ENCODE measurements around the gene CNIH1. TPM values are rescaled to one million over a fixed set of nuclear protein-coding genes. Genes with fewer than 3 reads are reported as not detected.
A peak's percentile ranks its signal among the peaks of the same experiment; 100 is the strongest.

Gene CNIH1
- total RNA-seq, 3 donors from 2014 or later, result 99.9 to 115 (median 101) TPM

DNA sequence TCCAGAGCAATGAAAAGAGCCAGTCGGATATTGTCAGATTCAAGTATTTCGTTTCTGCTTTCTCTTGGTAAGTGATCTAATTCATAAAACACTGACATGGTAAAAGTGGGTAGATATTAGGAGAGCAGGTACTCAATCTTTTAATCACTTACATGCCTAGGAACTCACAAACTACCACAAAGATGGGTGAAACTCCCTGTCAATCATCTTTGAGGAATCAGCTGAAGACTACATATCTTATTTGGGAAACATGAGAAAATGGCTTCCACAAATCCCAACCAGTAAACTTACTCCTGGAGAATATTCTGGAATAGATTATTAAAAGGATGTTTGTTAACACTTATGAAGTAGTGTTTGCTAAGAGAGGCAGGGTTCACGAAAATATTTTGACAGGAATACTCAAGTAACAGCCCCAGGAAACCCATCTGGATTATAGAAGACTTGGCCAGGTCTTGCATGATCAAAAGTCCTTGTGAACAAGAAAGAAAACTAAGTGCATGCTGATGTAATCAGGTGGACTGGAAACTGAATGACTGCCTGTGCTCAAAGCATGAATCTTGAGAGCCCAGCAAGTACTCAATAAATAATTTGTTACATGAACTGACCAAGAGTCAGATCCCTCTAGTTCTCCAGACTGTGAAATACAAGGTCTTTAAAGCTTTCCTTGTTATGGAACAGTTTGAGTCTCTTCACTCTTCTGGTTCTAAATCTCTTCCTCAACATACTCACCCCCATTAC is 15.5 kb downstream of the CNIH1 start:
- Histone ChIP-seq H3K4me3 (no peak overlapping the region), H3K4me1 (ENCODE audit: low read depth) (peaks cover 12% of the 10 kb centered on the region), H3K9me3 (no peaks in the 10 kb centered on the region), H3K36me3 (ENCODE audit: low read depth) (no peaks in the 10 kb centered on the region)
- DNase-seq (no peak), ATAC-seq (no peak)
- TF ChIP-seq, protein P1, sequence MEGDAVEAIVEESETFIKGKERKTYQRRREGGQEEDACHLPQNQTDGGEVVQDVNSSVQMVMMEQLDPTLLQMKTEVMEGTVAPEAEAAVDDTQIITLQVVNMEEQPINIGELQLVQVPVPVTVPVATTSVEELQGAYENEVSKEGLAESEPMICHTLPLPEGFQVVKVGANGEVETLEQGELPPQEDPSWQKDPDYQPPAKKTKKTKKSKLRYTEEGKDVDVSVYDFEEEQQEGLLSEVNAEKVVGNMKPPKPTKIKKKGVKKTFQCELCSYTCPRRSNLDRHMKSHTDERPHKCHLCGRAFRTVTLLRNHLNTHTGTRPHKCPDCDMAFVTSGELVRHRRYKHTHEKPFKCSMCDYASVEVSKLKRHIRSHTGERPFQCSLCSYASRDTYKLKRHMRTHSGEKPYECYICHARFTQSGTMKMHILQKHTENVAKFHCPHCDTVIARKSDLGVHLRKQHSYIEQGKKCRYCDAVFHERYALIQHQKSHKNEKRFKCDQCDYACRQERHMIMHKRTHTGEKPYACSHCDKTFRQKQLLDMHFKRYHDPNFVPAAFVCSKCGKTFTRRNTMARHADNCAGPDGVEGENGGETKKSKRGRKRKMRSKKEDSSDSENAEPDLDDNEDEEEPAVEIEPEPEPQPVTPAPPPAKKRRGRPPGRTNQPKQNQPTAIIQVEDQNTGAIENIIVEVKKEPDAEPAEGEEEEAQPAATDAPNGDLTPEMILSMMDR (IDR thresholded peaks at IDR 0.05), result no peak
- intact Hi-C loops (cut with DNase I, micrococcal nuclease), result no loop called here

DNA sequence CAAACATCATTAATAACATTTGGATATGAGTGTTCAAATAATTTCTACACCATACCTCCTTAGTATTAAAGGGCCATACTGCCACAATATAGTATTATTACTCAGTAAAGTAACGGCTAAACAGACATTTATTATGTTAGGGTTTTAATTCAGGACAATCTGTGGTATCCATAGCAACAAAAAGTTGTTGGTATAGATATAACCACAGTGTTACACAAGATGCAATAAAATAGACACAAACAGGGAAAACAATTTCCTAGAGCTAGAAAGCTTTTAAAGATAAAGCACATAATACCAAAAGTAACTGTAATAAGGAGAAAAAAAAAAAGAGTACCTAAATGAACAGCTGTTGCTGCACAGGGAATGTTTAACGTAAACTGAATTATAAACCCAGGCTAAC is 16.1 kb downstream of the CNIH1 start:
- no peaks in the 10 kb centered on the region for H3K9me3 ChIP-seq
- DNase-seq (no peak), ATAC-seq (peak; percentile 73)
- no peak overlapping the region for H3K4me3 ChIP-seq
- TF ChIP-seq, protein P1 (IDR thresholded peaks at IDR 0.05), result no peak
- peaks cover 12% of the 10 kb centered on the region for H3K4me1 ChIP-seq (ENCODE audit: low read depth)
- intact Hi-C loops (cut with DNase I, micrococcal nuclease), result no loop called here
- no peaks in the 10 kb centered on the region for H3K36me3 ChIP-seq (ENCODE audit: low read depth)

DNA sequence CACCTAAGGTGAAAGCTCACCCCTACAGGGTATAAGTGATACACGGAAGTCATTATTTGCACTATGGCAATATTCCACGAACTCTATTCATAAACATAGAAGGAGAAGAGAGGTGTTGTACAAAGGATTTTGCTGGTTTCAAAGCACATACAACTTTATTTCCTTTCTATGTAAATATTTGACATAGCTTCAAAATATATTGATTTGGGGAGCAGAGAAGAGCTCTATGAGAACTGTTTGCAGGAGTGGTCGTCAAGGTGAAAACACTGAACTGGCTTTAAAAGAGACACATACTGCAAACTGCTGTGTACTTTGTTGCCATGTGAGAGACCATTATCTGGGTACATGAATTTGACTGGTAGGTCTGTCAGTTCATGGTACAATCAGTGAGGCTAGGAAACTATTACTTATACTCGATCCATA is 16.7 kb downstream of the CNIH1 start:
- Histone ChIP-seq H3K9me3 (no peaks in the 10 kb centered on the region), H3K4me3 (no peak overlapping the region), H3K4me1 (ENCODE audit: low read depth) (peaks cover 12% of the 10 kb centered on the region), H3K36me3 (ENCODE audit: low read depth) (no peaks in the 10 kb centered on the region)
- DNase-seq (no peak), ATAC-seq (peak; percentile 74)
- TF ChIP-seq, protein P1 (IDR thresholded peaks at IDR 0.05), result no peak
- intact Hi-C loops (cut with DNase I, micrococcal nuclease), result no loop called here

DNA sequence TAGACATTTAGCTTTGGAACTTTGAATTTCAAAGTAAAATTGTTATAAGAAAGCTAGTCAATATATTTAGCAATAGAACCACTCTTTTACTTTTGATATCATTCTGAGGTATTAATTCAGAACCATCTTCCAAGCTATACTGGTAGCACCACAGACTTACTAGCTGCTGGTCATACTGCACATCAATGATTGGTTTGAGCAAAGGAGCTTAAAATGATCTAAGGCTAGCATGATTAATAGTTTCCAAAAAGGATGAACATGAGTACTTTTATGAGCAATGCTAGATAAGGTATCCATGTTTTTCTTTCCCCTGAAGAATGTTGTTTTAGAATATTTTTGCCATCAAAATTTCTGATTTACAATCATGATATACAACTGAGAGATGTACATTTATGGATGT is 17.2 kb downstream of the CNIH1 start:
- no peak for ATAC-seq
- intact Hi-C loops (cut with DNase I, micrococcal nuclease), result no loop called here

DNA sequence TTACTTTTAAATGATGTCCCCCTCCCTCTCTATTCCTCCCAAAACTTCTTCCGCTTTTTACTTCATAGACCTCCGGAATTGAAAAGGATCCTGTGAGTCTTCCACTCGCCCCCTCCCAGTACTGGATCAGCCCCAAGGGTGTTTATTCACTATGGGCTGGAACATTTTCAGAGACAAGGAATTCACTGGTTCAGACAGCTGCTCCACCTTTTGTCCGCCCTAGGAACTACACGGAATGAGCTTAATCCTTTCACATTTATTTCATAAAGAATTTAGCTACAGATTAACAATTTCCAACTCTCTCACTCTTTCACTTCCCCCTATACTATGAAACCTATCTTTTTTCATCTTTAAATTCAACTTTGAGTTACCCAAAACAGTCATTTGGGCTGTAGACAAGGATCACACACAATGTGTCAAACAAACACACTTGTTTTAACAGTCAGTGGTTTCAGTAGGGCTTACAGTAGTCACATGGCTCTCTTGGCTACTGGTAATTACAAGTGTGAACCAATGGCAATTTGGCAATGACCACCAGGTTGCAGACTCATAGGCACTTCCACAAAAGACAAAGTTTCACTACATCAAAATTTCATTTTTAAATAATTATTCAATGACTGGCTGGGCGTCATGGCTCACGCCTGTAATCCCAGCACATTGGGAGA is 20.6 kb downstream of the CNIH1 start:
- TF ChIP-seq, protein P1 (IDR thresholded peaks at IDR 0.05), result peak; percentile 26
- DNase-seq (peak in 1 of 3 donors; percentile 66), ATAC-seq (peak; percentile 66)
- peaks cover 12% of the 10 kb centered on the region for H3K4me1 ChIP-seq (ENCODE audit: low read depth)
- no peak overlapping the region for H3K4me3 ChIP-seq
- intact Hi-C loops (cut with DNase I, micrococcal nuclease), result loop anchor here in 1 of 2 donors (2.0 kb wide), 1 partner anchor 54 kb away; no protein-coding TSS in a partner anchor
- no peaks in the 10 kb centered on the region for H3K9me3 ChIP-seq
- no peaks in the 10 kb centered on the region for H3K36me3 ChIP-seq (ENCODE audit: low read depth)

More for the DNA sequence above, 17.2 kb downstream of the CNIH1 start:
- H3K9me3 ChIP-seq, result no peaks in the 10 kb centered on the region
- DNase-seq, result no peak
- TF ChIP-seq, protein P1 (IDR thresholded peaks at IDR 0.05), result no peak
- no peaks in the 10 kb centered on the region for H3K36me3 ChIP-seq (ENCODE audit: low read depth)
- no peak overlapping the region for H3K4me3 ChIP-seq
- peaks cover 12% of the 10 kb centered on the region for H3K4me1 ChIP-seq (ENCODE audit: low read depth)
